Measurements from ENCODE around the gene BID. TPM values are rescaled to one million over a fixed set of nuclear protein-coding genes. Genes with fewer than 3 reads are reported as not detected.

BID gene
- total RNA-seq, 4 donors from 2014 or later: 34.4 to 43.0 (median 37.2) TPM

DNA sequence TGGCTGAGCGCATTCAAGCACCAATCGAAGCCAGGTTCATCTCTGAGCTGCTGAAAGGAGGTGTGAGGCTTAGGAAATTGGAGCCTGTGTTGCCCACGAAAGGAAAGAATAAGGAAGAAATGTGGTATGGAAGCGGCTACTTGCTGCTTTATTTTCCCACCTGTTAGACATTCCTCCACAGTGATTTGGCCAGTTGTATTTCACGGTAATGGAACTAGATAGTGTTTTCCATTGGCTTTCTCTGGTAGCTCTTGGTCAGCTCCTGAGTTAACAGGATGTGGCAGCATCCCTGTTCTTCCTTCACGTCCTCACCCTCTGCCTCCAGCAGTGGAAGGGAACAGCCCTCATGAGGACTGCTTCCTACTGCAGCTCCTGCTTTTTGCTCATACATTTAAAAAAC lies 44.7 kb downstream of the BID start:
- DNase-seq (ENCODE audit: low spot score) (no peak), ATAC-seq (ENCODE audit: low FRiP score) (no peak)
- TF ChIP-seq, protein P1, sequence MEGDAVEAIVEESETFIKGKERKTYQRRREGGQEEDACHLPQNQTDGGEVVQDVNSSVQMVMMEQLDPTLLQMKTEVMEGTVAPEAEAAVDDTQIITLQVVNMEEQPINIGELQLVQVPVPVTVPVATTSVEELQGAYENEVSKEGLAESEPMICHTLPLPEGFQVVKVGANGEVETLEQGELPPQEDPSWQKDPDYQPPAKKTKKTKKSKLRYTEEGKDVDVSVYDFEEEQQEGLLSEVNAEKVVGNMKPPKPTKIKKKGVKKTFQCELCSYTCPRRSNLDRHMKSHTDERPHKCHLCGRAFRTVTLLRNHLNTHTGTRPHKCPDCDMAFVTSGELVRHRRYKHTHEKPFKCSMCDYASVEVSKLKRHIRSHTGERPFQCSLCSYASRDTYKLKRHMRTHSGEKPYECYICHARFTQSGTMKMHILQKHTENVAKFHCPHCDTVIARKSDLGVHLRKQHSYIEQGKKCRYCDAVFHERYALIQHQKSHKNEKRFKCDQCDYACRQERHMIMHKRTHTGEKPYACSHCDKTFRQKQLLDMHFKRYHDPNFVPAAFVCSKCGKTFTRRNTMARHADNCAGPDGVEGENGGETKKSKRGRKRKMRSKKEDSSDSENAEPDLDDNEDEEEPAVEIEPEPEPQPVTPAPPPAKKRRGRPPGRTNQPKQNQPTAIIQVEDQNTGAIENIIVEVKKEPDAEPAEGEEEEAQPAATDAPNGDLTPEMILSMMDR (IDR thresholded peaks at IDR 0.05): no peak

- no peak for ATAC-seq (ENCODE audit: low FRiP score)
- DNase-seq (ENCODE audit: low spot score): no peak
- TF ChIP-seq, protein P1 (IDR thresholded peaks at IDR 0.05): no peak
These were observed 45.5 kb downstream of the BID start for GRCh38 chr22:17728786-17729185.

DNA sequence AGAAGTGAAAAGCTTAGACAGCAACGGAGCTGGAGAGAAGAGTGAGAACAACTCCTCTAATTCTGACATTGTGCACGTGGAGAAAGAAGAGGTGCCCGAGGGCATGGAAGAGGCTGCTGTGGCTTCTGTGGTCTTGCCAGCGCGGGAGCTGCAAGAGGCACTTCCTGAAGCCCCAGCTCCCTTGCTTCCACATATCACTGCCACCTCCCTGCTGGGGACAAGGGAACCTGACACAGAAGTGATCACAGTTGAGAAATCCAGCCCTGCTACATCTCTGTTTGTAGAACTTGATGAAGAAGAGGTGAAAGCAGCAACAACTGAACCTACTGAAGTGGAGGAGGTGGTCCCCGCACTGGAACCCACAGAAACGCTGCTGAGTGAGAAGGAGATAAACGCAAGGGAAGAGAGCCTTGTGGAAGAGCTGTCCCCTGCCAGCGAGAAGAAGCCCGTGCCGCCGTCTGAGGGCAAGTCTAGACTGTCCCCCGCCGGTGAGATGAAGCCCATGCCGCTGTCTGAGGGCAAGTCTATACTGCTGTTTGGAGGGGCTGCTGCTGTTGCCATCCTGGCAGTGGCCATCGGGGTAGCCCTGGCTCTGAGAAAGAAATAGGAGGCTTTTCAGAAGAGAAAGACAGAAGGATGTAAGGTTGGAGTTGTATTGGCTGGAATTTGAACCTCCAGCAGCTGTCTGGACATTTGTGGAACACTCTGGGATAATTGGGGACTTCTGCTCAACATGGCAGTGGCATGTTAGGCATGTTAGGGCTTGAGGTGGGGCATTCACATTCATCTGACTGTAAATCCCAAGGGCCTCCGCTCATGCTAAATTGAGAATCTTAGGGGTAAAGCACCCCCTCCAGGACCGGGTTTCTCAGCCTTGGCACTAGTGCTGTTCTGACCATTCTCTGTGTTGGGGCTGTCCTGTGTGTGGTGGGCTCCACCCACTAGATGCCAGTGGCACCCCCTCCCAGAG lies 47.1 kb downstream of the BID start:
- ATAC-seq (ENCODE audit: low FRiP score): no peak

GRCh38 chr22:17726006-17726927 lies 48.0 kb downstream of the BID start:
- TF ChIP-seq, protein P1 (IDR thresholded peaks at IDR 0.05): no peak
- ATAC-seq (ENCODE audit: low FRiP score): no peak
- DNase-seq (ENCODE audit: low spot score): no peak

More for the DNA sequence above, 47.1 kb downstream of the BID start:
- TF ChIP-seq, protein P1 (IDR thresholded peaks at IDR 0.05): no peak
- no peak for DNase-seq (ENCODE audit: low spot score)

DNA sequence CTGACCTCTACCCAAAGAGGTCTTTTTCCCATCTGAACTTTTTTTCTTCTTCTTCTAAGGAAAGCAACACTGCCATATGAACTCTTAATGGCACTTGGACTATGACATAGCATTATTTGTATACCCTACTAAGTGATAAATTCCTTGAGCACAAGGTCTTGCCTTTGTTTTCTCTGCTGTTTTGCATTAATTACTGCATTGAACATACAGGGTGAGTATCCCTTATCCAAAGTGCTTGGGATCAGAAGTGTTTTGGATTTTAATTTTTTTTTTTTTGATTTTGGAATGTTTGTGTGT lies 48.8 kb downstream of the BID start:
- ATAC-seq (ENCODE audit: low FRiP score) (no peak), DNase-seq (ENCODE audit: low spot score) (no peak)
- TF ChIP-seq, protein P1 (IDR thresholded peaks at IDR 0.05): no peak

- no peak for DNase-seq (ENCODE audit: low spot score)
- TF ChIP-seq, protein P1 (IDR thresholded peaks at IDR 0.05): no peak
- ATAC-seq (ENCODE audit: low FRiP score): no peak
These were observed 49.4 kb downstream of the BID start for GRCh38 chr22:17724678-17725499.

Measured in omental fat pad (tissue), 4 donors.